ENCODE measurements around the gene SLC2A11.

Gene SLC2A11

DNA sequence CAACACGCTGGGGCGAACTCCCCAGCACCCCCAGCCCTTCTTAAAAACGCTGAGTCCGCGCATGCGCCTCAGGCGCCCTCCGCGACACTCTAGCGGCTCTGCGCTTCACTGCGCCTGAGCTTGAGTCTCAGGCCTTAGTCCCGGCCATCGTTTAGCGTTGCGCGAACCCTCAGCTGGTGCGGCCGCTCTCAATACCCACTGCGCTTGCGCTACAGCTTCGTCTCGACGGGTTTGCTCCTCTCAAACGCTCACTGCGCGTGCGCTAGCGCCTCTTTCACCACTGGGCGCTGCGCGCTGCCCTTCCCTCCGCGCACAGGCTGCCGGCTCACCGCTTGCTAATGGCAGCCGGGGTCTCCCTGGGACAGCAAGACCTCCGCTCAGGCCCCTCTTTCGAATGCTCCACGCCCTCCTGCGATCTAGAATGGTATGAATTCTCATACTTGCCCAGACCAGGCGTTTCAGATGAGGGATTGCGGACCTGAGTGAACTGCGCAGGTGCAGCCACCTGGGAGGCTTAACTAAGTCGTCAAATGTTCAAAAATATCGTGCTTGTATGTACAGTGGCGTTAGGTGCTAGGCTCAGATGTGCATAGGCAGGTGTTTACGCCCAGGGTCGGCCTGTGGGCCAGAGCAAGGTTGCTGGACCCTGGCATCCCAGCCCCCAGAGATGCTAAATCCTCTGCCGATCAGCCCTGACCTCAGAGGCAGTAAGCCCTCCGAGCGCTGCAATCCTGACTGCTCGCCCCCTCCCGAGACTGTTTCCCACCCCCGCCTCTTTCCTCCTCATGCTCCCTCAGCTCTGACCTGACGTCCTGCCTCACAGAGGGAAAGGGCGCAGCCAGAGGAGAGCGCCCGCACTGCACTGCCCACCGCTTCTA lies at the start of gene SLC2A11:
SLC2A11 (plus strand) TSS at position 270 of the 878 bp plus-strand sequence; CDS start at position 395, 125 bp downstream.
- DNase-seq (ENCODE audit: low read depth), result peak; percentile 99

GRCh38 chr22:23812378-23812777 lies 45.3 kb upstream of the SLC2A11 start:
- DNase-seq (ENCODE audit: low read depth), result no peak

DNA sequence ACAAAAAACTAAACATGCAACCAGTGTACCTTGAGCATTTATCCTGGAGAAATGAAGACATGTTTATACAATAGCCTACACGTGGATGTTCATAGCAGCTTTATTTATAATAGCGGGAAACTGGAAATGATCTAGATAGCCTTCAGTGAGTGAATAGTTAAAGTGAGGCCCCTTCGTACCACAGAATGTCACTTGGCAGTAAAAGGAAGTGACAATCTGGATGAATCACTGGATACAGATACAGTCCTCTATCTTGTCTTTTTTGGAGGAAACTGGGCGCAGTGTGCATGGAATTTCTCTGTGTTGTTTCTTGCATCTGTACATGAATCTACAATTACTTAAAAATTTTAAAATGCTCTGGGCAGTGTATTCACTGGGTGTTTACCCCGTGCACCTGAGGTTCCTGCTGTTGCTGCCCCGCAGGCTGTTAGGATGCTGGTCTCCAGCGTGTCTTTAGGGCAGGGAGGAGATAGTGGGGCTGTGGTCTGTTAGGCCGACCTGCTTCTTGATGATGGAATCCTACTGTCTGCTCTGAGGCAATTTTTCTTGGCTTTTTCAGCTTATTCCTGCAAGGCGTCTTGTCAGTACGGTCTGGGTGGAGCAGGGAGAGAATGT lies 42.0 kb upstream of the SLC2A11 start:
- DNase-seq (ENCODE audit: low read depth), result no peak

DNA sequence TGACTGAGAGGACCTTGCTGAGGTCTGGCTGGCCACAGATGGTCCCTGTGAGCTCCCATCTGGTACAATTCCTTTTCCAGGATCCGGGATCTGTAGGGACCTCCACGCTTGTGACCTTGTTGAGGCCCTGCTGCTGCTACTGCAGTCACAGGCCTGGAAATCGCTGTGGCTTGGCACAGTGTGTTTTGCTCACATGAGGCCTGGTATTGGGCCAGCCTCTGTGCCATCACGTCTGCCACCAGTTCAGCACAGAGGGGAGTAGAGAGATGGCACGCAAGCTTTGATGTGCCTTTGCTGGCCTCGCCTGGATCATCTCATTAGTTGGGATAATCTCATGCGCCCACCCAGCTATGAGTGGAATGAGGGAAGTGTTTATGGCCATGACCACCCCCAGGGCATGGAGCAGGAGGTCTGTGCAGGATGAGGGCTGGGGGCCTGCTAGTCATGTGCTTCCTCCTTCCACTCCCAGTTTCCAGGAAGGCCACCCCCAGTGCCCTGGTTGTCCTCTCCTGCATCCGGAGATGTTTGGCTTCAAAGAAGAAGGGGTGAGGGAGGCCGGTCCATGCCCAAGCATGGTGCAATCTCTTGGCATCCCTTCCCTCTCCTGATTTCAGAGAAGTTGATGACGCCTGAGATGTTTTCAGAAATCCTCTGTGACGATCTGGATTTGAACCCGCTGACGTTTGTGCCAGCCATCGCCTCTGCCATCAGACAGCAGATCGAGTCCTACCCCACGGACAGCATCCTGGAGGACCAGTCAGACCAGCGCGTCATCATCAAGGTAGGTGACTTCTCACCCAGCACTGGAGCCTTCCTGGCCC lies 41.3 kb upstream of the SLC2A11 start:
- DNase-seq (ENCODE audit: low read depth), result no peak

- no peak for DNase-seq (ENCODE audit: low read depth)
Observed at GRCh38 chr22:23817146-23817545, 40.5 kb upstream of the SLC2A11 start.

GRCh38 chr22:23818541-23818940 lies 39.1 kb upstream of the SLC2A11 start:
- DNase-seq (ENCODE audit: low read depth), result no peak

DNA sequence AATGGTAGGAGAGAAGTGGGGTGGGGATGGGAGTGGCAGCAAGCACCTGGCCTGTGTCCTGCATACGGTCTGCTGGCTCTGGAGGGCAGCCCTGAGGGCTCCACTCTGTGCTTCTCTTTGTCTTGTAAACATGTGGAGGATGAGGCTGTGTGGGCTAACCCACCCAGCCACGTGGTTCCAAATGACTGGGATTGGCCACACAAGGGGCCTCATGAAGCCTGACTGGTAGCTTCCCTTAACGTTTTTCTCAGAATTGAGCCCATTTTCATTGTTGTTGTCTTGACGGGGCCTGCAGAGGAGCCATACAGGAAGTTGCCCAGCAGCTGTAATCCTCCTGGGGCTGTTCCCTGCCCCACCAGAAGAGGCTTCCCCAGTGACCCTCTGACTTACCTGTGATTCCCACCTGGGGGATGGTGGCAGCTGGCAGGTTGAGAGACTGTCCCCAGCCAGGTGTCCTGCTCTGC lies 36.9 kb upstream of the SLC2A11 start:
- DNase-seq (ENCODE audit: low read depth), result no peak

DNA sequence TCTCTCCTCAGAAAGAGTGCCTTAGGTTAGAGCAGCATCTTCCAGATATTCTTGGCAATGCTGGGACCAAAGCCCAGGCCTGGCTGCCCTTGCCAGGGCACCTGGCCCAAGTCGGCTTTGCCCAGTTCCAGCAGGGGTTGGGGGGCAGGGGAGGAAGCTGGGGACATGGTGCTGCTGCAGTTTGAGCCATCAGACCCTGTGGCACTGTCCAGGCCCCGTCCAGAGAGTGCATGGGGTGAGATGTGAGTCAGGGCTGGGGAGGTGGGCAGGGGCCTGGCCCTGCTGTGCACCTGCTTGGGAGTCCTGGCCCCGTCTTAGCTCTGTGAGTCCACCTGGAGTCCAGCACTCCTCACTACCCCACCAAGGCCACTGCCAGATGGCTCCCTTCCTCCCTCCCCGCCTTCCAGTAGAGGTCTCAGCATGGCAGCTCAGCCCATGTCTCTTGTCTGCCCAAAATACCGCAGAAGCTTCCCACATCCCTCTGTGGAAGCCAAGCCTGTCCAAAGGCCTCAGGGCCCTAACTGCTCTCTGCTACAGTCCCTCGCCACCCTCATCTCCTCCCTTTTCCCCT lies 35.5 kb upstream of the SLC2A11 start:
- DNase-seq (ENCODE audit: low read depth), result no peak

DNA sequence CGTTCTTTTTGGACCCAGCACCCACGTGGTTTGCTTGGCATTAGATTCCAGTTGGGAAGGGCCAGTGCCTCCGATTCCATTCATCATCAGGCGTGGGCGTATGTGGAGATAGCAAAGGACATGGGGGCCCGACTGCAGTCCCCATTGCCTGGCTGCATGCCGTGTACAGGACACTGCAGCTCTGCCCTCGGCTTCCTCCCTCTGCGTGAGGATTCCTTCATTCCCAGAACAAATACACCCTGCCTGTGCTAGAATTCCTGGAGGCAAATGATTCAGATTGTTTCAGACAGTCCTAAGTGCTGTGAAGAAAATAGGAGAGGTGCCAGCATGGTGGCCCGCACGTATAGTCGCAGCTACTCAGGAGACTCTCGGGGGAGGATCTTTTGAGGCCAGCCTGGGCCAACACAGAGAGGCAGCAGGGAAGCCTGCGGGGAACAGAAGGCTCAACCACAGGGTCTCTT lies 34.3 kb upstream of the SLC2A11 start:
- no peak for DNase-seq (ENCODE audit: low read depth)

- DNase-seq (ENCODE audit: low read depth), result no peak
Observed at GRCh38 chr22:23824476-23825245, 33.0 kb upstream of the SLC2A11 start.

DNA sequence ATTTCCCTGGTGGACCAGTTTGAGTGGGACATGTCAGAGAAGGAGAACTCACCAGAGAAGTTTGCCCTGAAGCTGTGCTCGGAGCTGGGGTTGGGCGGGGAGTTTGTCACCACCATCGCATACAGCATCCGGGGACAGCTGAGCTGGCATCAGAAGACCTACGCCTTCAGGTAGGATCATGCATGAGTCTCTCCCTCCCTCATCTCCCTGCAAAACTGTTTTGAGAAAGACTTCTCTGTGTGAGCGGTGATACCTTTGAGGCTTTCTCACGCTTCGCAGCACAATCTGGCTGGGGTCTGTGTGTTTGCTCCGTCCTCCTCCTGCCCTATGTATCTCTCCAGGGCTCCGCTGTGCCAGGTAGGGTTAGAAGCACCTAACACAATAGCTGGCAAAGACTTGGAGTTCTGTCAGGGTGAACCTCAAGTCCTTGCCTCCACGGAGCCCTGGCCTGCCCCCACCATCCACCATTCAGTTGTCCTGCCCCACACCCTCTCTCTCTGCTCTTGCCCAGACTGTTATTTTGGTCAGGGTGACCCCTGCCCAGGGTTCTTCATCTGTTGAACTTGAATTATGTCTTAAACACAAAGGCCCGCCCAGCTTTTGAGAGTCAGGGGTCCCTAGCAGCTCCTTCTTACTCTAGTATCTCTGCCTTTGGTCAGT lies 32.3 kb upstream of the SLC2A11 start:
- DNase-seq (ENCODE audit: low read depth), result no peak

DNA sequence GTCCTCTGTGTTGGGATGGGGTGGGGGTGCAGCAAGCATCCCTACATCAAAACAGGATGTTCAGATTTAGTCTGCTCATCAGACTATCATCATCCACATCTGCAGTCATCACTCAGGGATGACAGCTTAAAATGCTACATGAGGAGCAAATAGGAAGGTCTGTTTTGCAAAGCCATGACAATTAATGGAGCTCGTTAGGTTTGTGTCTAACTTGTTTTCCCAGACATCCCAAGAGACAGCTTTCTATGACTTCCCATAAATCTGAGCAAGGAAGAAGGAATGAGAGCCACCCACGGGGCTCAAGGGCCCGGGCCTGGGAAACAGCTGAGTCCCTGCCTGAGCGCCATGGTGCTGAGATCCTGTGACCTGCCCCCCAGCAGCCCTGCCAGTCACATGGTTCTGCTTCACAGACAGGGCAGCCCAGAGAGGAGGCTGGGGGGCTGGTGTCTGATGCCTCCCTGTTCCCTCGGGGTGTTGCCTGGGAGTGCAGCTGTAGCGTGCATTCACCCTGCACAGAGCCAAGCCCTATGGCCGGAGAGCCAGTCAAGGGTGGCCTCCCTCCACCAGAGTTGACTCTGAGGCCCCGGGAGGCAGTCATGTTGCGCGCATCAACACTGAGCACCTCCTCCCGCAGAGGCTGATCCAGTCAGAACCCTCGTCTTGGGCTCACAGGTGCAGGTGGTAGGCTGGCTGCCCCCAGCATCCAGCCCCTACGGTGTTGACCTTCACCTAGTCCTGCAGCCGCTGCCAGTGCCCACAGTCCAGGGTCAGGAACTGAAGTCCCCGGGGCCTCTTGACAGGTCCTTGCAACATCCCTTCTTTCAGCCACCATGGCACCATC lies 30.9 kb upstream of the SLC2A11 start:
- DNase-seq (ENCODE audit: low read depth), result no peak

DNA sequence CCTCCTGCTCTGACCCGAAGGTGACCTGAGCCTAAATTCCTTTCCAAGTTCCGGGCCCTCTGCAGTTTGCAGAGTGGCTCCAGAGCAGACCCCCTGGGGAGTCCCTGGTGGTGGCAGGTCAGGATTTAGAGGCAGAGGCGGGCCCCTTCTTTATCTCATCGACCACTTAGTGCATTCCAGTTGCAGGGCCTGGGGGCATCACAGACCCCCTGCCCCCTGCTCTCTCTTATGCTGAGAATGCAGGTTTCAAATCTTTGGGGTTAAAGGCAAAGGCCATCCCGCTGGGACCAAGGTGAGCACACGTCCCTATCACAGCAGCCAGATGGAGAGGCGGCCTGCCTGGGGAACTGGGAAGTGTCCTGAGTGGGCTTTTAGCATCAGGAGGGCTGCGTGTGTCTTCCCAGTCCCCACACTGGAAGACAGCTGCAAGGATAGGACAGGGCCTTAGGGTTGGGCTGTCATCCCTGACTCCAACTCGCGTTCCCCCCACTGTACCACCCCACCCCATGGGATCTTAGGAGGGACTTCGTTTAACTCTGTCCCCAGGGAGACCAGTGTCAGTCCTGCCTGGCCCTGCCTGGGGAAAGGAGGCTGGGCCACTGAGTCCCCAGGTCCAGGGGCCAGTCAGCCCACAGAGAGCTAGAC lies 30.2 kb upstream of the SLC2A11 start:
- DNase-seq (ENCODE audit: low read depth), result no peak

DNA sequence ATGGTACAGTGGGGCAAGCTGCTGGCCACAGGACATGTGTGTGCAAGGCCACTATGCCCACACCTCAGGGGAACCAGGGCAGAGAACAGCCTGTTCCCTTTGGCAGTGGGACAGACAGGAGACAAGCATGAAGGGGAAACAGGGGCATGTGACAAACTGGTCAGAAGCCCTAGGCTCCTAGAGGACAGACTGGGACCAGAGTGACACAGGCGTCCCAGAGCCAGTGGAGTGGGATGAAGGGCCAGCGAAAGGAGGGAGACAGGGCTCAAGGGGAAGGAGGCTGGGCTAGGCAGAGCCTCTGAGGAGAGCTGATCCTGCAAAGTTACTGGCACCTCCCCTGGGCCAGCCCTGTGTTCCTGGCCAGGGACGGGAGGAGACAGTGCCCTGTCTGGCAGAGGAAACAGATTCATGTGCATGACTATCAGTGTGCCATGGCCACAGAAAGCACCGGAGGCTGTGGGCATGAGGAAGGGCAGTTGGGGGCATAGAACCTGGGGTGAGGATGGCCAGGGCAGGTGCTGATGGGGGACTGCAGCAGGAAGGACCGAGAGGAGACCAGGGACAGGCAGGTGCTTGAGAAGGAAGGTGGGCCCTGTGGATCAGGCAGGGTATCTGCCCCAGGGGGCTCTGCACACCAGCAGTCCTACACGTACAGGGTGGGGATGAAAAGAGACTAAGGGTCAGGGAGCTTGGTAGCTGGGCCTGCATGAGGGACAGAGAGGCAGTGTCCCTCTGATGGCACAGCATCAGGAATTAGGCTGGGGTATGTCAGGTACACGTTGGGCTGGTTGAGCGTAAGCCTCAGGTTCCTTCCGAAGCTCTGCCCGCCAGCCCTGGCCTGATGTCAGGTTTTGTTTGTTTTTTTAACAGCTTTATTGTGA lies 28.6 kb upstream of the SLC2A11 start:
- DNase-seq (ENCODE audit: low read depth), result no peak

DNA sequence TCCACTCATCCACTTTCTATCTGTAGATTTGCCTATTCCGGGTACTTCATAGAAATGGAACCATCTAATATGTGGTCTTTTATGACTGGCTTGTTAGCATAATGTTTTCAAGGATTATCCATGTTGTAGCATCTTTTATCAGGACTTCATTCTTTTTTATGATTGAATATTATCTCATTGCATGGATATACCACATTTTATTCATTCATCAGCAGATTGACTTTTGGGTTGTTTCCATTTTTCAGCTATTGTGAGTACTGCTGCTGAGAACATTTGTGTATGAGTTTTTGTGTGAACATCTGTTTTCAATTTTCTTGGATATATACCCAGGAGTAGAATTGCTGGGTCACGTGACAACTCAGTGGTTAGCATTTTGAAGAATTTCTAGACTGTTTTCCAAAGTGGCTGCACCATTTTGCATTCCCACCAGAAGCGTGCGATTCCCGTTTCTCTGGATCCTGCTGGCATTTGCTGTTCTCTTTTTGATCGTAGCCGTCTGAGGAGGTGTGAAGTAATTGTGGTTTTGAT lies 27.8 kb upstream of the SLC2A11 start:
- peak; percentile 39 for DNase-seq (ENCODE audit: low read depth)

- no peak for DNase-seq (ENCODE audit: low read depth)
Observed at GRCh38 chr22:23831261-23831660, 26.4 kb upstream of the SLC2A11 start.

DNA sequence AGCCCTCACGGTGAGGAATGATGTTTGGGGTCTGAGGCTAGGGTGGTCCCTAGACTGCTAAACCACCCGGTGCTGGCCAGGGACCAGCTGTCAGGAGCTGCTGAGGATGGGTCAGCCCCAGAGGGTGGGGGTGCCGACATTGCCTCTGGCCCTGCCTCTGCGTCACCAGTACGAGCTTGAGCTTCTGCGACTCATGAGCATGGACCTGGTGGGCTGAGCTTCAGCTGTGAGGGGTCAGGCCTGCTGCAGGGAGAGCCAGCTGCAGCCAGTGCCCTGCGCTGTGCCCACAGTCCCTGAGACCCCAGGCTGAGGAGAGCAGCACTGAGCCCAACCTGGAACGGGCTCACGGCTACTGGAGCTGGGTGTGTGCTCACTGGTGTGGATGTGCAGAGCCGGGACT lies 25.9 kb upstream of the SLC2A11 start:
- DNase-seq (ENCODE audit: low read depth), result no peak
